Liver (tissue), 9 donors: ENCODE measurements around the gene ELK3. TPM values are rescaled to one million over a fixed set of nuclear protein-coding genes. Genes with fewer than 3 reads are reported as not detected.

ENCODE experiments used
- DNase-seq: peaks from one replicate; pipeline ENCODE4 v3.0.0-alpha.2; 2017; ENCODE audit warnings: low spot score
- H3K27ac ChIP-seq, 2 donors: one replicate each; pipeline ENCODE4 v1.7.0; 2013; ENCODE audit warnings: inconsistent platforms in 2 of 2, low read length in 2 of 2, control low read depth in 1 of 2, low read depth in 1 of 2, mild to moderate bottlenecking in 1 of 2
- H3K27me3 ChIP-seq, 4 donors: one replicate each; pipeline versions ENCODE4 v1.6.1 to v1.7.0; 2013; ENCODE audit warnings: low read length in 3 of 4, inconsistent platforms in 1 of 4, mild to moderate bottlenecking in 1 of 4, moderate library complexity in 1 of 4; ENCODE audit not compliant: control insufficient read depth in 4 of 4, insufficient read depth in 4 of 4
- H3K36me3 ChIP-seq, 4 donors: one replicate each; pipeline versions ENCODE4 v1.6.1 to v1.7.0; 2013; ENCODE audit warnings: low read length in 3 of 4, mild to moderate bottlenecking in 3 of 4, low read depth in 1 of 4, moderate library complexity in 1 of 4; ENCODE audit not compliant: control insufficient read depth in 4 of 4, insufficient read depth in 3 of 4
- H3K4me1 ChIP-seq, 4 donors: one replicate each; pipeline versions ENCODE4 v1.6.1 to v1.7.0; 2013; ENCODE audit warnings: low read length in 3 of 4, mild to moderate bottlenecking in 3 of 4, moderate library complexity in 1 of 4; ENCODE audit not compliant: control insufficient read depth in 4 of 4, insufficient read depth in 4 of 4
- H3K4me3 ChIP-seq, 3 donors: one replicate each; pipeline versions ENCODE4 v1.6.1 to v1.7.0; 2013; ENCODE audit warnings: low read length in 3 of 3, control low read depth in 1 of 3, low read depth in 1 of 3, mild to moderate bottlenecking in 1 of 3
- H3K9ac ChIP-seq, 2 donors: one replicate each; pipeline ENCODE4 v1.7.0; 2013; ENCODE audit warnings: low read length in 2 of 2, mild to moderate bottlenecking in 2 of 2, moderate library complexity in 2 of 2, control low read depth in 1 of 2, low read depth in 1 of 2
- H3K9me3 ChIP-seq, 4 donors: one replicate each; pipeline versions ENCODE4 v1.6.1 to v1.7.0; 2013; ENCODE audit warnings: low read length in 3 of 4; ENCODE audit not compliant: control insufficient read depth in 4 of 4
- EGR1 ChIP-seq, 2 donors: IDR thresholded peaks; 2 replicates each; pipeline ENCODE4 v1.6.1; 2016 to 2018; ENCODE audit warnings: antibody characterized with exemption in 2 of 2, low read depth in 2 of 2
- FOXA1 ChIP-seq: IDR thresholded peaks from 2 replicates; pipeline ENCODE4 v1.6.1; 2016; ENCODE audit warnings: antibody characterized with exemption
- FOXA2 ChIP-seq: IDR thresholded peaks from 2 replicates; pipeline ENCODE4 v1.6.1; 2016; ENCODE audit warnings: antibody characterized with exemption
- GABPA ChIP-seq, 2 donors: IDR thresholded peaks in 1 of 2; conservative IDR thresholded peaks in 1 of 2; 2 replicates each; pipeline ENCODE4 v1.6.1; 2016; ENCODE audit warnings: antibody characterized with exemption in 2 of 2, mild to moderate bottlenecking in 1 of 2, moderate library complexity in 1 of 2
- HNF4A ChIP-seq, 2 donors: conservative IDR thresholded peaks; 2 replicates each; pipeline ENCODE4 v1.6.1; 2016; ENCODE audit warnings: antibody characterized with exemption in 2 of 2, mild to moderate bottlenecking in 2 of 2
- HNF4G ChIP-seq: IDR thresholded peaks from 2 replicates; pipeline ENCODE4 v1.6.1; 2016; ENCODE audit warnings: antibody characterized with exemption
- JUND ChIP-seq, 2 donors: IDR thresholded peaks; 2 replicates each; pipeline ENCODE4 v1.6.1; 2016; ENCODE audit warnings: antibody characterized with exemption in 2 of 2
- NR2F2 ChIP-seq: IDR thresholded peaks from 2 replicates; pipeline ENCODE4 v1.6.1; 2016; ENCODE audit warnings: antibody characterized with exemption
- RAD21 ChIP-seq, 2 donors: IDR thresholded peaks; 2 replicates each; pipeline ENCODE4 v1.6.1; 2016; ENCODE audit warnings: antibody characterized with exemption in 2 of 2, mild to moderate bottlenecking in 2 of 2
- RXRA ChIP-seq, 2 donors: IDR thresholded peaks; 2 replicates each; pipeline ENCODE4 v1.6.1; 2017 to 2018; ENCODE audit warnings: antibody characterized with exemption in 2 of 2, mild to moderate bottlenecking in 1 of 2
- SP1 ChIP-seq: IDR thresholded peaks from 2 replicates; pipeline ENCODE4 v1.6.1; 2018; ENCODE audit warnings: antibody characterized with exemption, mild to moderate bottlenecking
- TAF1 ChIP-seq: conservative IDR thresholded peaks from 2 replicates; pipeline ENCODE4 v1.6.1; 2016; ENCODE audit warnings: antibody characterized with exemption, mild to moderate bottlenecking
- YY1 ChIP-seq: IDR thresholded peaks from 2 replicates; pipeline ENCODE4 v1.6.1; 2016; ENCODE audit warnings: antibody characterized with exemption, mild to moderate bottlenecking
- WGBS: extraction: QIAGEN DNeasy Blood & Tissue Kit; methylation state at CpG from one replicate; pipeline ENCODE4 v1.1.7; 2013; 5-methylcytosine and 5-hydroxymethylcytosine counted together
- polyA plus RNA-seq, 2 donors: library from polyadenylated mRNA; stranded (reverse) in 1 of 2; unstranded in 1 of 2; fragments of 200-250 nt in 1 of 2; fragments of >200 nt in 1 of 2; fragmentation: Nextera tagmentation in 1 of 2; extraction: Ambion mirVana in 1 of 2; gene quantifications; one replicate each; pipeline versions ENCODE4 v1.2.1 to v1.2.3, GENCODE V29; 2013 to 2015
- total RNA-seq, 2 donors: library from RNA; depleted of rRNA; stranded (reverse); fragments of >200 nt; gene quantifications; one replicate each; pipeline ENCODE4 v1.2.3, GENCODE V29; 2014
- TF ChIP-seq, protein P1 (sequence below): IDR thresholded peaks from 2 replicates; pipeline ENCODE4 v1.6.1; 2016; ENCODE audit warnings: antibody characterized with exemption
- TF ChIP-seq, protein P2 (sequence below): IDR thresholded peaks from 2 replicates; pipeline ENCODE4 v1.6.1; 2016; ENCODE audit warnings: antibody characterized with exemption, mild to moderate bottlenecking
- TF ChIP-seq, protein P3 (sequence below): fragments of 150-350 bp; IDR thresholded peaks from 2 replicates; pipeline ENCODE4 v1.5.1; 2017; ENCODE audit warnings: improper control_type of control experiment, low read depth, low read length; ENCODE audit not compliant: missing input control
- TF ChIP-seq, protein P4 (sequence below): IDR thresholded peaks from 2 replicates; pipeline ENCODE4 v1.6.1; 2016; ENCODE audit warnings: antibody characterized with exemption
- TF ChIP-seq, protein P5 (sequence below): IDR thresholded peaks from 2 replicates; pipeline ENCODE4 v1.6.1; 2016; ENCODE audit warnings: antibody characterized with exemption
- donor health status: healthy.
- donor health status: healthy.
- donor health status: healthy.
- donor health status: healthy.
- donor health status: healthy.

The ELK3 gene
- total and polyA plus RNA-seq, 4 donors: 3.7 to 5.2 (median 4.5) TPM

DNA sequence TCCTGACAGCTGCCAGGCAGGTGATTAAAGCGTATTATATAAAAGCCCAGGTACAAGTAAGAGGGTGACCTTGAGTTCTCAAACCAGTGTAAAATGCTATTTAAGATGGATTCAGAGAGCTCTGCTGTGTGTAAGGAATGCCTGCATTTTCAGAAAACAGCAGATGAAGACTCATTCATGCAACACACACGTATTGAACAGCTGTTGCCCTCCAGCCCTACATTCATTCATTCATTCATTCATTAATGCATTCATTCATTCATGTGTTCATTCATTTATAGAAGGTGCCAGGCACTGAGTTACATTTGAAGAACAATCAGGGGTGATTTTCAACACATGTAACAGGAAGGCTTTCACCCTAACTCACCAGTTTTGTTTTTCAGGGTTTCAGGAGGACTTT lies 27.4 kb upstream of the ELK3 start:
- no peak for DNase-seq
- peaks cover 0 to 3% (median 0%) of the 10 kb centered on the region in 4 donors for H3K27me3 ChIP-seq
- WGBS: 62% methylated on average over 2 of the region's 2 CpGs
- TF ChIP-seq, protein P1, sequence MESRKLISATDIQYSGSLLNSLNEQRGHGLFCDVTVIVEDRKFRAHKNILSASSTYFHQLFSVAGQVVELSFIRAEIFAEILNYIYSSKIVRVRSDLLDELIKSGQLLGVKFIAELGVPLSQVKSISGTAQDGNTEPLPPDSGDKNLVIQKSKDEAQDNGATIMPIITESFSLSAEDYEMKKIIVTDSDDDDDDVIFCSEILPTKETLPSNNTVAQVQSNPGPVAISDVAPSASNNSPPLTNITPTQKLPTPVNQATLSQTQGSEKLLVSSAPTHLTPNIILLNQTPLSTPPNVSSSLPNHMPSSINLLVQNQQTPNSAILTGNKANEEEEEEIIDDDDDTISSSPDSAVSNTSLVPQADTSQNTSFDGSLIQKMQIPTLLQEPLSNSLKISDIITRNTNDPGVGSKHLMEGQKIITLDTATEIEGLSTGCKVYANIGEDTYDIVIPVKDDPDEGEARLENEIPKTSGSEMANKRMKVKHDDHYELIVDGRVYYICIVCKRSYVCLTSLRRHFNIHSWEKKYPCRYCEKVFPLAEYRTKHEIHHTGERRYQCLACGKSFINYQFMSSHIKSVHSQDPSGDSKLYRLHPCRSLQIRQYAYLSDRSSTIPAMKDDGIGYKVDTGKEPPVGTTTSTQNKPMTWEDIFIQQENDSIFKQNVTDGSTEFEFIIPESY: no peak
- TF ChIP-seq JUND (IDR thresholded peaks at IDR 0.05): no peak
- TF ChIP-seq HNF4A (conservative IDR thresholded peaks at IDR 0.05): no peak
- no peak for TF ChIP-seq YY1
- TF ChIP-seq HNF4G: no peak
- TF ChIP-seq, protein P2, sequence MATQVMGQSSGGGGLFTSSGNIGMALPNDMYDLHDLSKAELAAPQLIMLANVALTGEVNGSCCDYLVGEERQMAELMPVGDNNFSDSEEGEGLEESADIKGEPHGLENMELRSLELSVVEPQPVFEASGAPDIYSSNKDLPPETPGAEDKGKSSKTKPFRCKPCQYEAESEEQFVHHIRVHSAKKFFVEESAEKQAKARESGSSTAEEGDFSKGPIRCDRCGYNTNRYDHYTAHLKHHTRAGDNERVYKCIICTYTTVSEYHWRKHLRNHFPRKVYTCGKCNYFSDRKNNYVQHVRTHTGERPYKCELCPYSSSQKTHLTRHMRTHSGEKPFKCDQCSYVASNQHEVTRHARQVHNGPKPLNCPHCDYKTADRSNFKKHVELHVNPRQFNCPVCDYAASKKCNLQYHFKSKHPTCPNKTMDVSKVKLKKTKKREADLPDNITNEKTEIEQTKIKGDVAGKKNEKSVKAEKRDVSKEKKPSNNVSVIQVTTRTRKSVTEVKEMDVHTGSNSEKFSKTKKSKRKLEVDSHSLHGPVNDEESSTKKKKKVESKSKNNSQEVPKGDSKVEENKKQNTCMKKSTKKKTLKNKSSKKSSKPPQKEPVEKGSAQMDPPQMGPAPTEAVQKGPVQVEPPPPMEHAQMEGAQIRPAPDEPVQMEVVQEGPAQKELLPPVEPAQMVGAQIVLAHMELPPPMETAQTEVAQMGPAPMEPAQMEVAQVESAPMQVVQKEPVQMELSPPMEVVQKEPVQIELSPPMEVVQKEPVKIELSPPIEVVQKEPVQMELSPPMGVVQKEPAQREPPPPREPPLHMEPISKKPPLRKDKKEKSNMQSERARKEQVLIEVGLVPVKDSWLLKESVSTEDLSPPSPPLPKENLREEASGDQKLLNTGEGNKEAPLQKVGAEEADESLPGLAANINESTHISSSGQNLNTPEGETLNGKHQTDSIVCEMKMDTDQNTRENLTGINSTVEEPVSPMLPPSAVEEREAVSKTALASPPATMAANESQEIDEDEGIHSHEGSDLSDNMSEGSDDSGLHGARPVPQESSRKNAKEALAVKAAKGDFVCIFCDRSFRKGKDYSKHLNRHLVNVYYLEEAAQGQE: no peak
- no peak for TF ChIP-seq RAD21 (IDR thresholded peaks at IDR 0.05)
- TF ChIP-seq, protein P3, sequence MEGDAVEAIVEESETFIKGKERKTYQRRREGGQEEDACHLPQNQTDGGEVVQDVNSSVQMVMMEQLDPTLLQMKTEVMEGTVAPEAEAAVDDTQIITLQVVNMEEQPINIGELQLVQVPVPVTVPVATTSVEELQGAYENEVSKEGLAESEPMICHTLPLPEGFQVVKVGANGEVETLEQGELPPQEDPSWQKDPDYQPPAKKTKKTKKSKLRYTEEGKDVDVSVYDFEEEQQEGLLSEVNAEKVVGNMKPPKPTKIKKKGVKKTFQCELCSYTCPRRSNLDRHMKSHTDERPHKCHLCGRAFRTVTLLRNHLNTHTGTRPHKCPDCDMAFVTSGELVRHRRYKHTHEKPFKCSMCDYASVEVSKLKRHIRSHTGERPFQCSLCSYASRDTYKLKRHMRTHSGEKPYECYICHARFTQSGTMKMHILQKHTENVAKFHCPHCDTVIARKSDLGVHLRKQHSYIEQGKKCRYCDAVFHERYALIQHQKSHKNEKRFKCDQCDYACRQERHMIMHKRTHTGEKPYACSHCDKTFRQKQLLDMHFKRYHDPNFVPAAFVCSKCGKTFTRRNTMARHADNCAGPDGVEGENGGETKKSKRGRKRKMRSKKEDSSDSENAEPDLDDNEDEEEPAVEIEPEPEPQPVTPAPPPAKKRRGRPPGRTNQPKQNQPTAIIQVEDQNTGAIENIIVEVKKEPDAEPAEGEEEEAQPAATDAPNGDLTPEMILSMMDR: no peak
- TF ChIP-seq FOXA1: no peak
- TF ChIP-seq SP1: no peak
- no peak for TF ChIP-seq NR2F2
- no peak for TF ChIP-seq GABPA (IDR thresholded peaks at IDR 0.05 in 1 of 2, conservative IDR thresholded peaks at IDR 0.05 in 1 of 2)
- TF ChIP-seq, protein P4, sequence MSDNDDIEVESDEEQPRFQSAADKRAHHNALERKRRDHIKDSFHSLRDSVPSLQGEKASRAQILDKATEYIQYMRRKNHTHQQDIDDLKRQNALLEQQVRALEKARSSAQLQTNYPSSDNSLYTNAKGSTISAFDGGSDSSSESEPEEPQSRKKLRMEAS: no peak
- TF ChIP-seq FOXA2: no peak
- TF ChIP-seq, protein P5, sequence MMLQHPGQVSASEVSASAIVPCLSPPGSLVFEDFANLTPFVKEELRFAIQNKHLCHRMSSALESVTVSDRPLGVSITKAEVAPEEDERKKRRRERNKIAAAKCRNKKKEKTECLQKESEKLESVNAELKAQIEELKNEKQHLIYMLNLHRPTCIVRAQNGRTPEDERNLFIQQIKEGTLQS: no peak
- TF ChIP-seq RXRA (IDR thresholded peaks at IDR 0.05): no peak
- no peak for TF ChIP-seq EGR1 (IDR thresholded peaks at IDR 0.05; ENCODE audit: low read depth in 2 of 2)
- no peak for TF ChIP-seq TAF1
- no peaks in the 10 kb centered on the region for H3K9me3 ChIP-seq
- no peaks in the 10 kb centered on the region for H3K4me1 ChIP-seq
- H3K9ac ChIP-seq: no peak overlapping the region
- no peaks in the 10 kb centered on the region for H3K36me3 ChIP-seq
- H3K27ac ChIP-seq: no peak overlapping the region
- no peak overlapping the region for H3K4me3 ChIP-seq
